DMS153 treated with DMSO at 0.1 percent for 48 hours (cell line): ENCODE data around the gene NHLRC2.

Experiments
- DNase-seq: peaks from one replicate; lab custom pipeline; 2025; ENCODE audit not compliant: unreplicated experiment; lab: John Stamatoyannopoulos, UW

Gene NHLRC2

GRCh38 chr10:113908236-113908635 lies 53.8 kb downstream of the NHLRC2 start:
- DNase-seq, result no peak

GRCh38 chr10:113911113-113911512 lies 56.7 kb downstream of the NHLRC2 start:
- DNase-seq, result no peak

GRCh38 chr10:113911839-113912238 lies 57.4 kb downstream of the NHLRC2 start:
- no peak for DNase-seq

DNA sequence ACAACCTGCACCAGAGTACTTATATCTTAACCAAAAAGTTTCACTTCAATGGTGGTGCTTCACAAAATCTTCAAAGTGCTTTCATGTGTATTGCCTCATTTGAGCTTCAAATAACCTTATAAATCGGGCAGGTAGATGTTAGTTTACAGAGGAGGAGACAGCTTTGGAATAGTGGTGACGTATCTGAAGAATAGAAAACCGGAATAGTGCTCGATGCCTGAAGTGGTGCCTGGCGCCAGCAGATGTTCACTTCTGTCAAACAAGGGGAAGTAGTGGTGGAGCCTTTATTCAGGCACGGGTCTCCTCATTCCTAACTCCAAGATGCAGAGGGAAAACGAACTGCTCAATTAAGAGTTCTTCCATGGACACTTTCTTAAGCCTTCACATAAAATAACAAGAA lies 58.1 kb downstream of the NHLRC2 start:
- no peak for DNase-seq

DNA sequence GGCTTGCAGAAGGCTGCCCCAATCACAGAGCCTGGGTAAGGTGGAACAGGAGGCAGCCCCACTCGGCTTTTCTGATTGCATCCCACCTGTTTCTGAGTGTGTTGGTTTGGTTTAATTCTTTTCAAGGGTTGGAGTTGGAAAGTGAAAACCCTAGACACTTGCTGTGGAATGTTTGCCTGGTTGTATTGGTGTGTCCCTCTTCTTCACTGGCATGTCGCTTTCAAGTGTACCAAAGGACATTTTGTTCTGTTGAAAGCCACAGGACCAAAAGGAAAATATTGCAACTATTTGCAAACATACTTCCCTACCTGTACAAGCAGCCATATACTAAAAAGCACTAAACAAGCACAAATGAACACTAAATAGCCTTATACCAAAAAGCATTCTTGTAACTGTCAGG lies 60.5 kb downstream of the NHLRC2 start:
- no peak for DNase-seq

- DNase-seq, result no peak
Observed at GRCh38 chr10:113915540-113915939, 61.1 kb downstream of the NHLRC2 start.

- no peak for DNase-seq
Observed at GRCh38 chr10:113916053-113916452, 61.6 kb downstream of the NHLRC2 start.

DNA sequence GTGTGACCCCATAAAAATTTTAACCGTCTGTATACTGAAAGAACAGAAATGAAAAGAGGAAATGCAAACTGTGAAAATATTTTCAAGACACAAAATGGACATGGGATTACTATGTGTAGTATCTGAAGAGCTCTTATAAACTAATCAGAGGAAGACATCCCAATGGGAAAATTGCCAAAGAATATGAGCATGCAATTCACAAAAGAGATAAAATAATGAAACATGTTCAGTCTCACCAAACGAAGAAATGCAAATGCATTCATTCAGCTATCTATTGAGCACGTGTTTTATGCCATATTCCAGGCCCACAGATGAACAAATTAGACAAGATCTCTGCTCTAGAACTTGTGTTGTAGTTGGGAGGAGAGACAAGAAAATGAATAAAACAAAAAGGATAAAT lies 63.2 kb downstream of the NHLRC2 start:
- no peak for DNase-seq

DNA sequence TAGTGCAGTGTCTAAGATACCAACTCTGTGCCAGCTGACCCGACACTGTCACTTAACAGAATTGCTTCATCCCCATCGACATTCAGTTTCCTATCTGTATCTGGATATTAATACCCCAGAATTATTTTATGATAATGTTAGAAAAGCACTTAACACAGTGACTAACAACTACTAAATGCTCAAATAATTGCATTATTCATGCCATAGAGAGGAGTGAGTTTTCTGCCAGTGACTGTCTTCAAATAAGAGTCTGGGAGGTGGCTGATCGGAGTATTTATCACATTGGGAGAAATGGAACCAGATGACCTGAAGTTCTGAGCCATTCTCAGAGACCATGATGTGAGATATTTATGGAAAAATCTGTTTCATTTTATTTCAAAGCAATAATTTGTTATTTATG lies 65.7 kb downstream of the NHLRC2 start:
- no peak for DNase-seq

DNA sequence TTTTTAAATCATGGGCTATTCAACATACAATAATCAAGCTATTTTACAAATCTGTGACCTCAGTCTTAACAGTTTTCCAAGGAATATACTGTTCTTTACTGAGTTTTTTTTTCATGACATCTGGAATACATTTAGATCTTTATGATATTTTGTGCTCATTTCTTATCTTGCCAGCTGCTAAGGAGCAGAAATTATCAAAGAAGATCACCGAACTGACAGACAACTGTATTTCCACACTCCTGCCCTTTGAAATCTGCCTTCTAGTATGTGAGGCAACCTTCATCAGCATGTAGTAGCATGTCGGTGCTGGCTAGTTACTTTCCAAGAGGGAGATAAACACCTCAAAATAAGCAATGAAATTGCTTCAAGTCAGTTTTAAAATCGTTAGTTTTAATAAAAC lies 66.4 kb downstream of the NHLRC2 start:
- no peak for DNase-seq

- DNase-seq, result no peak
Observed at GRCh38 chr10:113921561-113922370, 67.3 kb downstream of the NHLRC2 start.

DNA sequence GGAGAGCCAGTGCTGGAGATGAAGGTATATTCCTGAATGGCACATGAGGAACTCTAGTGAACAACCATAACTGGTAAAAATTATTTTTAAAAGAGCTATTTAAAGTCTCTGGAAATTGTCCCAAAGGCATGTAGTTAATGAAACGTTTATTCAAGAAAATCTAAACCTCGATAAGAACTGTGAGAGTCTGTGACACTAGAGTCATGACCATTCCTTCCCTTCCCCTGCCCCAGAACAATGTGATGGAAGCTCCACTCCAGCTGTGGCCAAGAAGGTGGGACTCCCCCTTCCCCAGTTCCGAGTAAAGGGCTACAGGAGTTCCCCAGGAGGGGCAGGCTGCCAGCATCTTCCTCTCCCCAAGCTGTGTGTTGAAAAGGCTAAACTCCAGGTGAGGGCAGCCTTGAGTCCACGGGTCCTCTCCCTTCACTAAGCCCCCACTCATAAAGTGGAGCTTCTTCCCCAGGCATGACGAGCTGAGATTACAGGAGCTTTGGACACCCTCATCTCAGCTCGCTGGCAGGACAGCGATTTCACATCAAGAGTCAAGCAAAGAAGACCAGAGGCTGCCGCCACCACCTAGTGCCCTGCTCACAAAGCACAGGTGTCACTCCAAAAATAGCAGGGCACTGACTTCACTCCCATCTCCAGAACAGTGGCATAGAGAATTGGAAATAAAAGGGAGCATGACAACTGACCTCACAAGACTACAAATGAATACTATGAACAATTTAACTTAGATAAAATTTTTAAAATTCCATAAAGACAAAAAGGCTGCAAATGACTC lies 68.5 kb downstream of the NHLRC2 start:
- DNase-seq, result no peak

DNA sequence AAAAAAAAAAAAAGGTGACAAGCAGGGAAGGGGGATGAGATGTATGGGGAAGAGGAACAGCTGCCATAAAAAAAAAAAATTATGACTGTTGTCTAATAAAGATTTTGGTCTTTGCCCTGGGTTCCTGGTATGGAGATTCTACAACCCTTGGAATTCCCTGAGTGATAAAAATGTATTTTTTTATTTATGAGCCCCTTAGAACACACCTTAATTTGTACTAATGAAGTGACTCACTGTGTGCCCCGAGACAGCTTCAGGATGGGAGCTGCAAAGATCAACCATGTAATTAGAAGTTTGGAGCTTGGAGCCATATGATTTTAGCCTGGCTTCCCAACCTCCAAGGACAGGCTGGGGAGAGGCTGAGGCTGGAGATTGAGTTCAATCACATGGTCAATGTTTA lies 69.7 kb downstream of the NHLRC2 start:
- no peak for DNase-seq

DNA sequence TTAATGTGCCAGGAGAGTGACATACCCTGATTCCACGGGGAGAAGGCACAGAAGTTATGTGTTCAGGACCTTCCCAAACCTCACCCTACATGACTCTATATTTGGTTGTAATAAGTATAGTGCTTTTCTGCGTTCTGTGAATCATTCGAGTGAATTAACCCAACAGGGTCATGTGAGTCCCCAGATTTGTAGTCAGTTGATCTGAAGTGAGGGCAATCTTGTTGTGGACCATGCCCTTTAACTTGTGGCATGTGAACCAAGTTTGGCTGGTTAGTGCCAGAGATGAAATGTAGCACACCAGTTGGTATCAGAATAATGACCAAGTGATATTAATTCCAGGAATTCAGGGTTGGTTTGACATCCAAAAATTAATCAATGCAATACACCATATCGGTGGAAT lies 70.2 kb downstream of the NHLRC2 start:
- DNase-seq, result no peak

DNA sequence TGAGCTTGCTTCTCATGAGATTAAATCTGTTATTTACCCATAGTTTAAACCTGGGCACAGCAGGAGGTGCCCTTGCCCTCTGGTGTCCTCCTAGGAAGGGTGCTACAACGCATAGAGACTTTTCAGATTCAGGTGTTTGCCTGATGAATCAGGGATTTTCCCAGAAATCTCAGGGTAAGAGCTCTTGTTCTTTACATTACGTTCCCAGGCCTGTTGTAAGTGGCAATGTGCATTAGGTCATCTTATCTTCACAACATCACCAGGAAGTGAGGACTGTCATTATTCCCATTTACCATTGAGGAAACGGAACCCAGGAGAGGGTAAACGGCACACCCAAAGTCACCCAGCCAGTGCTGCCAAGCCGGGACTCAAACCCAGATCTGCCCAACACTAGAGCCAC lies 73.0 kb downstream of the NHLRC2 start:
- no peak for DNase-seq

GRCh38 chr10:113928830-113929229 lies 74.4 kb downstream of the NHLRC2 start:
- DNase-seq, result no peak

DNA sequence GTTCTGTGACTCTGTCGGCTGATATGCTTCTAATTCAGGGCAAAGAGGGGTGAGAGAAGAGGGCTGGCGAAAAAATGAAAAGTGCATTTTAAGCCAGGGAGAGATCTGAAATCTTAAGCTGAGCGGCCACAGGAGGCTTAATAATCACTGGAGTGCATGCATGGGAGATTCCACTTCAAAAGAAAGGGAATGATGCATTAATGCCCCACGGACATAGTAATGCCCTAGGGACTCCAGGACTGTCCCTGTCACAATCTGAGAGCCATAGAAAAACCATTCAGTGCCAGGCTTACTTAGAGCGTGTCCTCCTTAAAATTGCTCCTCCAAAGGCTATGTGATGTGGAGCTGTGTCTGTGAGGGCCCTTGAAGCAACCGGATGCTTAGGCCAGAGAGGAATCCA lies 75.1 kb downstream of the NHLRC2 start:
- no peak for DNase-seq

- DNase-seq, result no peak
Observed at GRCh38 chr10:113930482-113931057, 76.1 kb downstream of the NHLRC2 start.

- DNase-seq, result no peak
Observed at GRCh38 chr10:113932854-113933253, 78.4 kb downstream of the NHLRC2 start.

GRCh38 chr10:113933894-113934532 lies 79.6 kb downstream of the NHLRC2 start:
- no peak for DNase-seq

- DNase-seq, result no peak
Observed at GRCh38 chr10:113937258-113937657, 82.8 kb downstream of the NHLRC2 start.

DNA sequence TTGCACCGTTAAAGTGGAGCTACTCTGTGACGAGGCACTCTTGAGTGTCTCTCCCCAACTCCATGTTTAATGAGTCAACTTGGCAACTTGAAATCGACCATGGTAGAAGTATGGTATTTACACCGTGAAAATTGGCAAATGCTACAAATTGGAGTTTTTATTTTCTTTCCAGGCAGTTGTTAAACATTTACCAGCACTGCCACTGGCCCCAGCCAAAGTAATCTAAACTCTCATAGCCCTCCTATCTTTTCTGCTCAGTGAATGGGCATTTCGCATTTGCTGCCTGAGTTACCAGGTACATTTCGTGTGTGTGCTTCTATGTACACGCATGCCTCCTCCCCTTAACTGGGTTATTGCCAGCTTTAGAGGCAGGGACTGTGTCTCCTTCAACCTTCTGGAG lies 83.3 kb downstream of the NHLRC2 start:
- DNase-seq, result no peak
